Fibroblast of lung (primary cell): ENCODE data around the gene ADCK2. TPM values are rescaled to one million over a fixed set of nuclear protein-coding genes. Genes with fewer than 3 reads are reported as not detected.

Source experiments
- DNase-seq, 2 donors: peaks; one replicate each; pipeline versions ENCODE4 v3.0.0 to v3.0.0-alpha.2; 2010; ENCODE audit warnings: low read depth in 2 of 2
- H2AFZ ChIP-seq: 2 replicates; pipeline ENCODE4 v1.5.1; 2012; ENCODE audit warnings: low read length, control low read depth, inconsistent platforms
- H3K27ac ChIP-seq: 2 replicates; pipeline ENCODE4 v1.5.1; 2011; ENCODE audit warnings: low read length, control low read depth; ENCODE audit not compliant: insufficient read depth
- H3K27me3 ChIP-seq: 2 replicates; pipeline ENCODE4 v1.5.1; 2011; ENCODE audit warnings: mild to moderate bottlenecking, low read length; ENCODE audit not compliant: control insufficient read depth, insufficient read depth
- H3K36me3 ChIP-seq: 2 replicates; pipeline ENCODE4 v1.5.1; 2011; ENCODE audit warnings: low read length; ENCODE audit not compliant: control insufficient read depth, insufficient read depth
- H3K4me1 ChIP-seq: 2 replicates; pipeline ENCODE4 v1.5.1; 2011; ENCODE audit warnings: low read length; ENCODE audit not compliant: control insufficient read depth, insufficient read depth; ENCODE audit errors: extremely low read depth
- H3K4me2 ChIP-seq: 2 replicates; pipeline ENCODE4 v1.5.1; 2011; ENCODE audit warnings: low read length, control low read depth; ENCODE audit not compliant: insufficient read depth; ENCODE audit errors: extremely low read depth
- H3K4me3 ChIP-seq, 4 experiments: fragments of 200-600 bp in 1 of 4; sonication (generic) in 1 of 4; replicated peaks in 1 of 4; 2 replicates each; pipeline ENCODE4 v1.5.1; 2011 to 2016; ENCODE audit warnings: low read length in 4 of 4, low read depth in 3 of 4, mild to moderate bottlenecking in 3 of 4, control low read depth in 2 of 4, inconsistent platforms in 1 of 4, mixed read lengths in 1 of 4; ENCODE audit not compliant: insufficient read depth in 1 of 4; ENCODE audit errors: control extremely low read depth in 1 of 4
- H3K79me2 ChIP-seq: 2 replicates; pipeline ENCODE4 v1.5.1; 2012; ENCODE audit warnings: mild to moderate bottlenecking, low read length, inconsistent platforms; ENCODE audit not compliant: control insufficient read depth, insufficient read depth
- H3K9ac ChIP-seq: 2 replicates; pipeline ENCODE4 v1.5.1; 2011; ENCODE audit warnings: mild to moderate bottlenecking, low read length, control low read depth; ENCODE audit not compliant: insufficient read depth
- H3K9me3 ChIP-seq: 2 replicates; pipeline ENCODE4 v1.5.1; 2012; ENCODE audit warnings: low read depth, low read length; ENCODE audit not compliant: control insufficient read depth, insufficient read depth
- H4K20me1 ChIP-seq: 2 replicates; pipeline ENCODE4 v1.5.1; 2011; ENCODE audit warnings: low read length; ENCODE audit not compliant: control insufficient read depth, insufficient read depth; ENCODE audit errors: extremely low read depth
- CTCF ChIP-seq, 2 donors: IDR thresholded peaks in 1 of 2; conservative IDR thresholded peaks in 1 of 2; 1 replicate in 1 of 2; 2 replicates in 1 of 2; pipeline ENCODE4 v1.5.1; 2011 to 2012; ENCODE audit warnings: low read length in 2 of 2, control low read depth in 1 of 2, inconsistent platforms in 1 of 2, low read depth in 1 of 2, mild to moderate bottlenecking in 1 of 2
- EZH2 ChIP-seq: IDR thresholded peaks from 2 replicates; pipeline ENCODE4 v1.5.1; 2012; ENCODE audit warnings: low read length, control low read depth, mild to moderate bottlenecking; ENCODE audit errors: missing control alignments
- polyA plus RNA-seq, 2 donors: library from polyadenylated mRNA; depleted of rRNA in 1 of 2; stranded (reverse) in 1 of 2; unstranded in 1 of 2; fragments of >200 nt; gene quantifications; 2 replicates each; pipeline ENCODE4 v1.2.1, GENCODE V29; 2011 to 2012; ENCODE audit warnings: missing spikeins in 1 of 2
- total RNA-seq: library from RNA; depleted of rRNA; stranded (reverse); fragments of >200 nt; gene quantifications from 2 replicates; pipeline ENCODE4 v1.2.1, GENCODE V29; 2014

The ADCK2 gene
- total and polyA plus RNA-seq, 2 donors (not counting 1 experiment from before 2014, with no cell fraction given) = 7.1 to 37.5 TPM

DNA sequence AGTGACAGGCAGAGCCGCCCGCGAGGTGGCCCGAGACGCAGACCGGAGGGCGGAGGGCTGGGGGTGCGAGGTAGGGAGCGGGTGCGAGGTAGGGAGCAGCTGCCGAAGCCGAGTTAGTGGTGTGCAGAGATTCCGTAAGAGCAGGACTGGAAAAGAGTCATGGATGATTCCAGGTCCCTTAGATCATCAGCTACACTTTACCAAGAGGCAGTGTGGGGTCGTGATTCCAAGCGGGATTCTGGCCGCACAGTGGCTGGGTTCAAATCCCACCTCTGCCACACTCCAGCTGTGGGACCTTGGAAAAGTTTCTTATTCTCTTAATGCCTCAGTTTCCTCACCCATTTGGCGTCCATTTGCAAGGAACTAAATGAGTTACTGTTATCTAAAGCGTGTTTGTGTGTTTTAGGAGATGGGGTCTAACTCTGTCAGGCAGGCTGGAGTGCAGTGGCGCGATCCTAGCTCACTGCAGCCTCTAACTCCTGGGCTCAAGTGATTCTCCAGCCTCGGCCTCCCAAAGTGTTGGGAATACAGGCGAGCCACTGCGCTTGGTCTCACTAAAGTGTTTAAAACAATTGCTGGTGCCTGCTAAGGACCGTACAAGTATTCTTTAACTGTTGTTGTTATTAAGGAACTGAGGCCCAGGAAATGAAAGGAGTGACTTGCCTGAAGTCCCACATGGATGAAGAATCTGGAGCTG, 24.9 kb downstream of the ADCK2 start:
- H3K27ac ChIP-seq = peak overlapping the region; percentile 90
- H4K20me1 ChIP-seq = no peaks in the 10 kb centered on the region
- peak overlapping the region; percentile 94 for H2AFZ ChIP-seq
- H3K9me3 ChIP-seq = no peaks in the 10 kb centered on the region
- peak overlapping the region; percentile 71 to 95 (median 88) for H3K4me3 ChIP-seq
- H3K79me2 ChIP-seq = peaks cover 46% of the 10 kb centered on the region
- H3K27me3 ChIP-seq = no peaks in the 10 kb centered on the region
- peak overlapping the region; percentile 89 for H3K4me2 ChIP-seq
- peaks cover 4% of the 10 kb centered on the region for H3K4me1 ChIP-seq
- no peaks in the 10 kb centered on the region for H3K36me3 ChIP-seq
- DNase-seq = peak; percentile 40 to 58
- peak overlapping the region; percentile 71 for H3K9ac ChIP-seq
- no peak for TF ChIP-seq CTCF (conservative IDR thresholded peaks at IDR 0.05 in 1 of 2, IDR thresholded peaks at IDR 0.05 in 1 of 2; ENCODE audit: low read depth in 1 of 2, low read length in 2 of 2)
- TF ChIP-seq EZH2 = no peak

GRCh38 chr7:140698477-140698876, 25.7 kb downstream of the ADCK2 start:
- no peaks in the 10 kb centered on the region for H3K9me3 ChIP-seq
- peaks cover 4% of the 10 kb centered on the region for H3K4me1 ChIP-seq
- TF ChIP-seq EZH2 (no peak), CTCF (conservative IDR thresholded peaks at IDR 0.05 in 1 of 2, IDR thresholded peaks at IDR 0.05 in 1 of 2; ENCODE audit: low read depth in 1 of 2, low read length in 2 of 2) (no peak)
- peak overlapping the region; percentile 46 for H3K4me2 ChIP-seq
- no peaks in the 10 kb centered on the region for H3K27me3 ChIP-seq
- no peaks in the 10 kb centered on the region for H4K20me1 ChIP-seq
- H3K36me3 ChIP-seq = no peaks in the 10 kb centered on the region
- no peak overlapping the region for H2AFZ ChIP-seq
- peak overlapping the region in 2 of 4 experiments; percentile 84 to 95 for H3K4me3 ChIP-seq
- DNase-seq = no peak
- no peak overlapping the region for H3K9ac ChIP-seq
- peaks cover 47% of the 10 kb centered on the region for H3K79me2 ChIP-seq
- no peak overlapping the region for H3K27ac ChIP-seq

DNA sequence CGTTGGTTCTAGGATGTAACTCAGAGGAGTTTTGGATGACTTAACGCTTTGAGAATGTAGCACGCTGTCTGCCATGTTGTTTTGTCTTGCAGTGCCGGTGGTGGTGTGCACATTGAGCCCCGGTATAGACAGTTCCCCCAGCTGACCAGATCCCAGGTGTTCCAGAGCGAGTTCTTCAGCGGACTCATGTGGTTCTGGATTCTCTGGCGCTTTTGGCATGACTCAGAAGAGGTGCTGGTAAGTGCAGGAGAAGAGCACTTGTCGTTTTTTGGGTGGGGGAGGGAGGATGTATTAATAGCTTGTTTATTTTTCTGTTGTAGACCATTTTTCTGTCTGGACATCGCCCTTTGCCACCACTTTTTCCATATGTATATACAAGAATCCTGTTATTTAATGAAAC, 30.0 kb downstream of the ADCK2 start:
- H3K4me2 ChIP-seq = no peak overlapping the region
- H4K20me1 ChIP-seq = no peaks in the 10 kb centered on the region
- DNase-seq = peak in 1 of 2 donors; percentile 11
- H3K36me3 ChIP-seq = no peaks in the 10 kb centered on the region
- no peak overlapping the region for H3K27ac ChIP-seq
- H3K27me3 ChIP-seq = no peaks in the 10 kb centered on the region
- no peak overlapping the region for H3K4me3 ChIP-seq
- TF ChIP-seq CTCF (conservative IDR thresholded peaks at IDR 0.05 in 1 of 2, IDR thresholded peaks at IDR 0.05 in 1 of 2; ENCODE audit: low read depth in 1 of 2, low read length in 2 of 2) (no peak), EZH2 (no peak)
- no peaks in the 10 kb centered on the region for H3K4me1 ChIP-seq
- no peak overlapping the region for H2AFZ ChIP-seq
- peaks cover 41% of the 10 kb centered on the region for H3K79me2 ChIP-seq
- H3K9me3 ChIP-seq = no peaks in the 10 kb centered on the region
- no peak overlapping the region for H3K9ac ChIP-seq
